HG02884 (cell line): Measurements from ENCODE around the gene RAB8A.
A peak's percentile ranks its signal among the peaks of the same experiment; 100 is the strongest.

Experiments used
- ATAC-seq: cut with Tn5 transposase; IDR thresholded peaks from one replicate; pipeline ENCODE4 v1.9.1; 2021; ENCODE audit warnings: mild to moderate bottlenecking, moderate library complexity; ENCODE audit not compliant: unreplicated experiment

The RAB8A gene

DNA sequence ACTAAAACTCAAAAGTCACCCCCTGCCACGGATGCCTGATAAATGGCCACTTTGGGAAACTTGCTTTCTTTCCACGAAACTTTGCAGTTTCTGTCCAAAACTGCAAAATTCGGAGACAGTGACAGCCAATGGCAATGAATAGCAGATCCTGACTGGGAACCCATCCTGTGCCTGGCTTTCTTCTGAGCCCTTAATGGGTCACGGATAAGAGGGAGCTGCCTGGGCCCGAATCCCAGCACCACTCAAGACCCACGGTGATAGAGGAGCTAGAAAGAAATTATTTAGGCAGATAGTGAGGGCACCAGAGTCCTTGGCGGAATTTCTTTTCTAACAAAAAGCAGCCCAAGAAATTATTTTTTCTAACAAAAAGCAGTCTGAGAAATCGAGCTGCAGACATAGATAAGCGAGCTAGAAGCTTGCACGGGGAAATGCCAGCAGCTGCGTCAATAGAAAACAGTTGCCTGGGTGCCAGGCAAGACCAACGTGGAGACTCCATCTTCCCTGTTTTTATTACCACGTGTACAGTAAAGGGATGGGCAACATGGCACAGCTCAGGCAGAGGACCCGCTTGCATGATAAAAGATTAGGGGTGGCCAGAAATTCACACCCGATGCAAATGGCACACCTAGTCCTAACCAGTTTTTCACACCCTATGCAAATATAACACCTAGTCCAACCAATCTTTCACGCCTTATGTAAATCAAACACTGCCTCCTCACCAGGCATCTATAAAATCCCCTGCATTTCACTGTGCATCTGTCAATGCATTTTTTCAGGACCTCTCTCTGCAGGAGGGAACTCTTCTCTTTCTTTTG lies 24.7 kb downstream of the RAB8A start:
- no peak for ATAC-seq

DNA sequence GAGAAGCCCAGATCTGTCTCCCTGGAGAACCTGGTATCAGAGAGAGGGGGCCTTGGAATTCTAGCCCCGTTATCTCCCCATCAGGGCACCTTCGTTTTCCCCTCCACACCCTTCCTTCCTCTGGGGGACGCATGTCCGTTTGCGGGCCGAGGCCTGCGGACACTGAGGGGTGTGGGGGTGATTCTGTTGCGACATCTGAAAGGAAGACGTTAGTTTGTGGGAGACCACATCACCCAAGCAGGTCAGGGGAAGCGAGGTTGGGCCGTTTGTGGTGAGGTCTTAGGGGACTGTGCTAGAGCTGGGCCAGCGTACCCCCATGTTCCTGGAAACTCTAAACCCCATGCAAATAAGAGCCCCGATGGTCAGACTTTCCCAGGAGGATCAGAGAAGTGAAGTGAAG lies 28.1 kb downstream of the RAB8A start:
- ATAC-seq = no peak

DNA sequence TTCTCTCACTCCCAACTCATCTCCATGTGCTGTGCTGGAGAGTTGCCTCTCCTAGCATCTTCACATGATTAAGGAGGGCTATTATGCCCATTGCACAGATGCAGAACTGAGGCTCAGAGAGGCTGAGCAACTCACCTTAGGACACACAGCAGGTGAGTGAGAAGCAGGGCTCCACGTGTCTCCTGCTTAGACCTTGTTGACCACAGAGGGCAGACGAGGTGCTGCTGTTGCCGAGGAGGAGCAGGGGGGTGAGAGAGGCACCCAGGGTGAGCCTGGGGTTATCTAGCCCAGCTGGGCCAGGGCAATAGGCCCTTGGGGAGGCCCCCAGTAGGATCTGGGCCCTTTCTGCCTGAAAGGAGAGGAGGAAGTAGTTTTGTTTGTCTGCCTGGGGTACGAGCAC lies 29.4 kb downstream of the RAB8A start:
- no peak for ATAC-seq

- ATAC-seq = no peak
Observed at GRCh38 chr19:16142032-16142580, 30.4 kb downstream of the RAB8A start.

DNA sequence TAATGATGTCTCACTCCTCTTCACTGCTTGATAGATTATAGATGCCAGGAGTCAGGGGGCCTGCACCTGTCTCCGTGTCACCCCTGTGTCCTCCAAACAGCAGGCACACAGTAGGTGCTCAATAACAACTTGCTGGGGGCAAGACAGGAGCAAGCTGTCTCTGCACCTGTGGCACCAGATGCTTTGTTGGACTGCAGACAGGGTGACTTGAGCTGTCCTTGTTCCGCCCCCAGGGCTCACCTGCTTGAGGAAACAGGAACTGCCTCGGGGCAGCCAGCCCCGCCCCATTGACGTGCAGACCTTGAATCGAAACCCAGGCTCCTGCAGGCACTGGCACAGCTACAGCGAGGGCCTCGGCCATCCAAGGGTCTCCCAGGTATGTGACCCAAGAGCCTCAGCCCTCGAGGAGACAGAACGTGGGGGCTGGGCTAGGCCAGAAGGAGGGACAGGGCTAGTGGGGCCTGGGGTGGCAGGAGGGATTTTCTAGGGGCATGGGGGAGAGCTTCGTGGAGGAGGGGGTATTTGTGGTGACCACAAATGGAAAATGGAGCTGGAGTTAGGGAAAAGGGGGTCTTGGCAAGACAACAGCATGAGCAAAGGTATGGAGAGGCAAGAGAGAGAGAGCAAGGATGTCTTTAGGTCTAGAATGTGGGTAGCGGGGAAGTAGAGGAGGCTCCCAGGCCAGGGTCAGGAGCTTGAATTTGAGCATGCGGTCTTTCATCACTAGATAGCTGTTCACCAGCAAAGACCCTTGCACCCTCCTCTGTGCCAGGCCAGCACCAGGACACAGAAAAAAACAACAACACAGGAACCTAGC lies 31.9 kb downstream of the RAB8A start, which contains the start of gene HSH2D:
HSH2D (plus strand) TSS at position 287 of the 817 bp plus-strand sequence. CDS start 5,066 bp downstream, outside the sequence.
- ATAC-seq = peak; percentile 43

GRCh38 chr19:16144216-16144581 lies 32.5 kb downstream of the RAB8A start:
- no peak for ATAC-seq

GRCh38 chr19:16146112-16146511 lies 34.4 kb downstream of the RAB8A start:
- no peak for ATAC-seq

DNA sequence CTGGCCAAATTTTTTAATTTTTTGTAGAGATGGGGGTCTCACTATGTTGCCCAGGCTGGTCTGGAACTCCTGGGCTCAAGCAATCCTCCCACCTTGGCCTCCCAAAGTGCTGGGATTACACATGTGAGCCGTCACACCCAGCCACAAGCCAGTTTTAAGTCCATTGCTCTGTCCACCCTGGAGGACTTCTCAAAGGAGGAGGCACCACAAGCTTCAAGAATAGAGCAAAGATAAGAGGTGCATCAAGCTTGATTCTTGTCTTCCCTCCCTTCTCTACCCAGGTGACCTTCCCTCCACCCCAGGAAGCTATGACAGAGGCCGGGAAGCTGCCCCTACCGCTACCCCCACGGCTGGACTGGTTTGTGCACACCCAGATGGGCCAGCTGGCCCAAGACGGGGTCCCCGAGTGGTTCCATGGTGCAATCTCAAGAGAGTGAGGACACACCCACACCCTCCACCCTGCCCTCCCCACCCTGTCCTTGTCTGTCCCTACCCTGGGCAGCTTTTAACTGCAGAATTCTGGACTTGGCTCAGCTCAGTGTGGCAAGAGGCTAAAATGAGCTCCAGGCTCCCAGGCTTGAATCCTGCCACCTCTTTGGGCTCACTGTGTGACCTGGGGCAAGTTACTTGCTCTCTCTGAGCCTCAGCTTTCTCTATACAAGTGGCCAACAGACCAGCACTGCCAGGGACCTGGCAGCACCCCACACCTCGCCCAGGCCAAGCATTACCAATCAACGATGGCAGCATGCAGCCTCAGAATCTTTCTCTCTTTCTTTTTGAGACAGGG lies 36.9 kb downstream of the RAB8A start:
- no peak for ATAC-seq

DNA sequence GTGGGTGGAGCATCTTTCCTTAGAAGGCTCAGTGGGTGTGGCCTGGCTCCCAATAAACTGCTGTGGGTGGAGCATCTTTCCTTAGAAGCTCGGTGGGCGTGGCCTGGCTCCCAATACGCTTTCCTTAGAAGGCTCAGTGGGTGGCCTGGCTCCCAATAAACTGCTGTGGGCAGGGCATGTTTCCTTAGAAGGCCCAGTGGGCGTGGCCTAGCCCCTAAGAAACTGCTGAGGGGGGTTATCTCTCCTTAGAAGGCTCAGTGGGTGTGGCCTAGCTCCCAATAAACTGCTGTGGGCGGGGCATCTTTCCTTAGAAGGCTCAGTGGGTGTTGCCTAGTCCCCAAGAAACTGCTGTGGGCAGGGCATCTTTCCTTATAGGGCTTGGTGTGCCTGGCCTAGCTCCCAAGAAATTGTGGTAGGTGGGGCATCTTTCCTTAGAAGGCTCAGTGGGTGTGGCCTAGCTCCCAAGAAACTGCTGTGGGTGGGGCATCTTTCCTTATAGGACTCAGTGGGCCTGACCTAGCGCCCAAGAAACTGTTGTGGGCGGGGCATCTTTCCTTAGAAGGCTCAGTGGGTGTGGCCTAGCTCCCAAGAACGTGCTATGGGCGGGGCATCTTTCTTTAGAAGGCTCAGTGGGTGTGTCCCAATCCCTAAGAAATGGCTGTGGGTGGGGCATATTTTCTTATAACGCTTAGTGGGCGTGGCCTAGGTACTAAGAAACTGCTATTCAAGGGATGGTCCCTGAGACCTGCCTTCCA lies 42.1 kb downstream of the RAB8A start:
- ATAC-seq = no peak

GRCh38 chr19:16154557-16154956 lies 42.9 kb downstream of the RAB8A start:
- no peak for ATAC-seq

DNA sequence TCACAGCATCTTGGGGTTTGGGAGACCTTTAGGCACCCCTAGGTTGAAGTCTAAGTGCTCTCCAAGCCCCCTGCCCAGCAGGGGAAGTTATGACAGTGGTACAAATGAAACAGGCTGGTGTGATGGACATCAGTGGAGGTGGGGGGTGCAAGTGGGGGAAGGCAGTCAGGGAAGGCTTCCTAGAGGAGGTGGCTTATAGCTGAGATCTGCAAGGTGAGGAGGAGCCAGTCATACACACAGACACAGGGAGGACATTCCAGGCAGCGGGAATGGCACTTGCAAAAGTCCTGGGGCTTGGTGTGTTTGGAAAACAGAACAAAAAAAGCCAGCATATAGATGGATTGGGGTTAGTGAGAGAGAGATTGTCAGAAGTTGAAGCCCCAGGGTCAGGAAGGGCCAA lies 43.4 kb downstream of the RAB8A start:
- ATAC-seq = no peak

DNA sequence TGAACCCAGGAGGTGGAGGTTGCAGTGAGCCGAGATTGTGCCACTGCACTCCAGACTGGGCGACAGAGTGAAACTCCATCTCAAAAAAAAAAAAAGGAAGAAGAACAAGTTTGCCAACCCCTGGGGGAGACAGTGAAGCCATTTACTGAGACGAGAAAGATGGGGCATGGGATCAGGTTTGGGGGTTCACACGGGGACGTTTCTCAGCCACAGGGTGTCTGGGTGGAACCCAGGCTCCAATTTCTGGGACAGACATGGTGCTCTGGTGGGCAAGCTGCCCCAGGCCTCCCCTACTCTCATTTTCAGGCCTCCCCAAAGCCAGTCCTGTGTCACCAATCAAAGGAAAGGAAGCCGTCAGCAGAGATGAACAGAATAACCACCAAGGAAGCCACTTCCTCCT lies 45.2 kb downstream of the RAB8A start:
- no peak for ATAC-seq

DNA sequence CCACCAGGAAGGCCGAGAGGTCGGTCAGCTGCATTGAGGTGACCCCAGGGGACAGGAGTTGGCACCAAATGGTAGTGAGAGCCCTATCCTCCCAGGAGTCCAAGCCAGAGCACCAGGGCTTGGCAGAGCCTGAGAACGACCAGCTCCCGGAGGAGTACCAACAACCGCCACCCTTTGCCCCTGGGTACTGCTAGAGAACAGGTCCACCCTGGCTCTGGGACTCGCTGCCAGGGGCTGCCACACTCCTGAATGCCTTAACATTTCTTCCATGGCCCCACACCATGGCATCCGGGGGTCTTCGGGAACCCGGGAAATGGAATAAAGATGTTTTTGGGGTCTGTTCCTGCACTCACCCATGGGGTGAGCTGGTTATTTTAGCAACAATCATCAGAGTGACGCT lies 45.9 kb downstream of the RAB8A start:
- no peak for ATAC-seq

DNA sequence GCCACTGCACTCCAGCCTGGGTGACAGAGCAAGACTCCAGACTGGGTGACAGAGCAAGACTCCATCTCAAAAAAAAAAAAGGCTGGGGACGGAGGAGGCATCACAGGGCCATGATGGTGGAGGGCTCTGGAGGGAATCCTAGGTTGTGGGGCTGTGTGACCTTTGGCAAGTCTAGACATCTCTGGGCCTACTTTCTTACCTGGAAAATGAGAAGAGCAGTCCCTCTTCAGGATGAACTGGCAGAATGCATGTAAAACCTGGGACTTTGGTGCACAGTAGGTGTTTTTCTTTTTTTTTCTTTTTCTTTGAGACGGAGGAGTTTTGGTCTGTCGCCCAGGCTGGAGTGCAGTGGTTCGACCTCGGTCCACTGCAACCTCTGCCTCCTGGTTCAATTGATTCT lies 48.0 kb downstream of the RAB8A start:
- ATAC-seq = no peak

GRCh38 chr19:16160445-16160942 lies 48.8 kb downstream of the RAB8A start:
- no peak for ATAC-seq

GRCh38 chr19:16160943-16161560 lies 49.4 kb downstream of the RAB8A start:
- ATAC-seq = no peak

- no peak for ATAC-seq
Observed at GRCh38 chr19:16161840-16162239, 50.2 kb downstream of the RAB8A start.

- no peak for ATAC-seq
Observed at GRCh38 chr19:16164222-16164890, 52.7 kb downstream of the RAB8A start.

- ATAC-seq = no peak
Observed at GRCh38 chr19:16166417-16166816, 54.7 kb downstream of the RAB8A start.
